NB4 (cell line): ENCODE results near the gene PAX2.

Experiments
- CTCF ChIP-seq: IDR thresholded peaks from one replicate; pipeline ENCODE4 v1.5.1; 2012; ENCODE audit warnings: low read depth, low read length
- MAX ChIP-seq: IDR thresholded peaks from 2 replicates; pipeline ENCODE4 v1.6.1; 2011; ENCODE audit warnings: low read depth, low read length
- MYC ChIP-seq: IDR thresholded peaks from 2 replicates; pipeline ENCODE4 v1.6.1; 2011; ENCODE audit warnings: low read depth, low read length
- POLR2A ChIP-seq: IDR thresholded peaks from 2 replicates; pipeline ENCODE4 v1.6.1; 2011; ENCODE audit warnings: mild to moderate bottlenecking; ENCODE audit not compliant: insufficient read length; ENCODE audit errors: extremely low read depth

- TF ChIP-seq CTCF (no peak), POLR2A (no peak), MYC (no peak), MAX (no peak)
Observed at GRCh38 chr10:100829097-100829870, 83.9 kb downstream of the PAX2 start.
